ENCODE data around the gene TMEM86A. TPM values are rescaled to one million over a fixed set of nuclear protein-coding genes. Genes with fewer than 3 reads are reported as not detected.

TMEM86A gene
- total RNA-seq, 2 donors from 2014 or later, result 2.2 to 4.0 TPM

- intact Hi-C loops (cut with DNase I), result loop anchor here in 1 of 2 donors (5.0 kb wide), 1 partner anchor 65 kb away; the partner anchor contains the start of gene SPTY2D1
- DNase-seq (ENCODE audit: low spot score), result no peak
Measured at GRCh38 chr11:18697576-18697975, 1.0 kb upstream of the TMEM86A start.

- intact Hi-C loops (cut with DNase I), result loop anchor here in 1 of 2 donors (5.0 kb wide), 1 partner anchor 67 kb away; the partner anchor contains the start of gene SPTY2D1
Measured at GRCh38 chr11:18699269-18699596, 654 bp downstream of the TMEM86A start.

DNA sequence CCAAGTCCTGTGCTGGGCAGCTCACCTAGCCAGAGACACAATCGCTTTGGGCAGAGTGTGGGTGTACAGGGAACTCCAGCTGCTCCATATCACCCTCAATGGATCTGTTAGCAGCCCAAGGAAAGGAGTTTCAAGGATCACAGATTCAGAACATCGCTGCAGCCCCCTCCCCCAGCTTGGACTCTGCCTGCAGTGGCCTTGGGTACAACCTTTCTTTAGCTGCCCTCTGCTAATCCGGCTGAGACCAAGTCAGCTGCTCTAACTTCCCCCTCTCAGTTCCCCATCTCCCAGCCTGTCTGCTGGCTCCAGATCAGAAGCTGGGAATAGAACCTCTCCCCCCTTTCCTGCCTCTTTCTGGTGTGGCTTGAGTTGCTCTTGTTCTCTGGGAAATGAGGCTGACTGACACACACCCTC is 1.3 kb downstream of the TMEM86A start:
- DNase-seq (ENCODE audit: low spot score), result no peak
- intact Hi-C loops (cut with DNase I), result loop anchor here in 1 of 2 donors (5.0 kb wide), 1 partner anchor 68 kb away; the partner anchor contains the start of gene SPTY2D1

More at GRCh38 chr11:18699269-18699596, 654 bp downstream of the TMEM86A start:
- DNase-seq (ENCODE audit: low spot score), result no peak

DNA sequence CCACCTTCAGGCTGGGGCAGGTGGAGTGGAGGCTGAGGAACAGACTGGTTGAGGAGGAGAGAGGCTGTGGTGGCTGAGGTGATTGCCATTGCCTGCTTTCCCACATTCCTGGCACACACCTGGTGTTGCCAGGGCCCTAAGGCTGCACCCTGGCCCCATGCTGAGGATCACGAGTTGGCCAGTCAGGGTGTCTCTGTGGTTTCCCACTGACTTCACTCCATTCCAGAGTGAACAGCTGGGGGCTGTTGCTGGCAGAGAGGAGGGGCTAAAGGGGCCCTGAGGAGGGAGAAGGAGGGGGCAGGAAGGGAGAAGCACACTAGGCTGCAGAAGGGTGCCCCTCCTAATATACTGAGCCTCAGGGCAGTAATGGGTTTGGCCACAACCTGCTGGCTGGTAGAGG is 1.8 kb downstream of the TMEM86A start:
- intact Hi-C loops (cut with DNase I), result no loop called here
- DNase-seq (ENCODE audit: low spot score), result no peak

DNA sequence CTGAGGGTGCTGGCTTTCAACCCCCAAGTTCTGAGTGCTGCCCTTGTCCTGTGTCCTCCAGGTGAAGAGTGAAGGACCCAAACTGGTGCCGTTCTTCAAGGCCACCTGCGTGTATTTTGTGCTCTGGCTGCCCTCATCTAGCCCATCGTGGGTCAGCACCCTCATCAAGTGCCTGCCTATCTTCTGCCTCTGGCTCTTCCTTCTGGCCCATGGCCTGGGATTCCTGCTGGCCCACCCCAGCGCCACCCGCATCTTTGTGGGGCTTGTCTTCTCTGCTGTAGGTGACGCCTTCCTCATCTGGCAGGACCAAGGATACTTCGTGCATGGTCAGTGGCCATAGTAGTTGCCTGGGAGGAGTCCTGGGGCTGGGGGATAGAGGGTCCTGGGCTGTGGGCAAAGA is 2.3 kb downstream of the TMEM86A start:
- intact Hi-C loops (cut with DNase I), result no loop called here
- DNase-seq (ENCODE audit: low spot score), result no peak

DNA sequence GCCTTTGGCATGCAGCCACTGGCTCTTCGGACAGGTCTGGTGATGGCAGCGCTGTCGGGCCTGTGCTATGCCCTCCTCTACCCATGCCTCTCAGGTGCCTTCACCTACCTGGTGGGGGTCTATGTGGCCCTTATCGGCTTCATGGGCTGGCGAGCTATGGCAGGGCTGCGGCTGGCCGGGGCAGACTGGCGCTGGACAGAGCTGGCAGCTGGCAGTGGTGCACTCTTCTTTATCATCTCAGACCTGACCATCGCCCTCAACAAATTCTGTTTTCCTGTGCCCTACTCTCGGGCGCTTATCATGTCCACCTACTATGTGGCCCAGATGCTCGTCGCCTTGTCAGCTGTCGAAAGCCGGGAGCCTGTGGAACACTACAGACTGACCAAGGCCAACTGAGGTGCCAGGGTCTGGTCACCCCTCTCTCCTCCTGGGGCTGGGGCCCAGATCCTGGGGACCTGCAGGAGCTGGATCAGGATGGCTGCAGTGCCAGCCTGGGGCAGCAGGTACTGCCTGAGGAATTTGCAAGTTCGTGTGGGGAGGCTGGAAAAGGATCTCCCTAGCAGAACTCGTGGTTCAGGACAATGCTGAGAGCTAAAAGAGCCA is 3.1 kb downstream of the TMEM86A start:
- intact Hi-C loops (cut with DNase I), result no loop called here

DNA sequence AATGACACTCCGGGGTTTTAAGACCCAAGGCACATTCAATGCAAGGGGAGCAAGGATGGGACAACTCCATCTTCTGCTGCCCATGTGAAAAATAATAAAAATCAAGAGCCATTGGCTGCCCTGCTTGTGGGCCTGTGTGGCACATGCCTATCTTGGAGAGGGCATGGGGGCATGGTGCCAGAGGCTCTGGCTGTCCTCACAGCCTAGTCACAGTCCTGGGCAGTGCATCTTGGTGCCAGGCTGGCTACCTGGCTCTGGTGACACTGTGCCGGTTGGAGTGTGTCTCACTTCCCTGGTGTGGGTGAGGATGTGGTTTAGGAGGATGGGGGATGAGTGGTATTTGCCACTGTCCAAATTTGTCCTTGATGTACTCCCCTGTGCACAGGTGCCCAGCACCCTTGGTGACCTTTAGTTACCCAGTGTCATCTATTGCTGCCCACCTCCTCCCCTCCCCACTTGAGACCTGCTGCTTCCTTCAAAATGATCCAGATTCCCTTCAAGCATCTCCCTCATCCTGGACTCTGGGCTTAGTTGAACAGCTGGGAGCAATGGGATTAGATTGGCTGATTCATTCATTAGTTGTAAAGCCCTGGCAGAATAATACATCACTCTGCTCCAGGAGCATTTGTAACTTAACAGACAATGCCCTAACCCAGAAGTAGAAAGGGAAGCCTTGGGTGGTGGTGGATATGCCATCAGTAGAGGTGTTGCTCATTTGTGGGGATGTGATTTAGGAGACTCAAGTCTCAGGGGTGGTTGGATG is 4.6 kb downstream of the TMEM86A start:
- no peak for DNase-seq (ENCODE audit: low spot score)
- intact Hi-C loops (cut with DNase I), result no loop called here

More for the DNA sequence above, 3.1 kb downstream of the TMEM86A start:
- no peak for DNase-seq (ENCODE audit: low spot score)

DNA sequence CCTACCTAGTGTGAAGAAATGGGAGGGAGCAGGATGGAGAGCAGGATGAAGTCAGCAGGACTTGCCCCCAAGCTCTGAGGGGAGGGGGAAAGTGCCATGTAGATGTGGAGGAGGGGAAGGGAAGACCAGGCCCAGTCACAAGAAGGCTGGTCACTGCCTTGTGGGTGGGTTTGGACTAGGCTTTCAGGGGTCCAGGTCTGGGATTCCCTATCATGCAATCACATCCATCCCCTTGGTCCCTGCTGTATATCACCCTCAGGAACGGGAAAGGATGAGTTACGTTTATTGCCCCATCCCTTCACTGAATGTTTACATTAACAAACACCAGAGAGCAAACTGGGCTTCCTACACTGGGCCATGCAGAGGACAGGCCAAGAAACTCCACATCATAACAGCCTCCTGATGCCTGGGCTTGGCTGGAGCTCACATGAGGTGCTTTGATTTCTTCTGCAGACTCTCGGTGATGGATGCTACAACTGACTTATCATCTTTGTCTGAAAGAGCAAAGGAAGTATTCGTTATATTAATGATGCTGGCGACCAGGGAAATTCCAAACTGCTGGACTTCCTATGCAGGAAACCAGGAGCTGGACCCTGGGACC is 5.6 kb downstream of the TMEM86A start:
- DNase-seq (ENCODE audit: low spot score), result no peak
- intact Hi-C loops (cut with DNase I), result no loop called here

- intact Hi-C loops (cut with DNase I), result no loop called here
Measured at GRCh38 chr11:18704698-18705097, 6.1 kb downstream of the TMEM86A start.

GRCh38 chr11:18705651-18706281 is 7.2 kb downstream of the TMEM86A start:
- intact Hi-C loops (cut with DNase I), result no loop called here
- peak; percentile 83 for DNase-seq (ENCODE audit: low spot score)

More at GRCh38 chr11:18704698-18705097, 6.1 kb downstream of the TMEM86A start:
- no peak for DNase-seq (ENCODE audit: low spot score)

DNA sequence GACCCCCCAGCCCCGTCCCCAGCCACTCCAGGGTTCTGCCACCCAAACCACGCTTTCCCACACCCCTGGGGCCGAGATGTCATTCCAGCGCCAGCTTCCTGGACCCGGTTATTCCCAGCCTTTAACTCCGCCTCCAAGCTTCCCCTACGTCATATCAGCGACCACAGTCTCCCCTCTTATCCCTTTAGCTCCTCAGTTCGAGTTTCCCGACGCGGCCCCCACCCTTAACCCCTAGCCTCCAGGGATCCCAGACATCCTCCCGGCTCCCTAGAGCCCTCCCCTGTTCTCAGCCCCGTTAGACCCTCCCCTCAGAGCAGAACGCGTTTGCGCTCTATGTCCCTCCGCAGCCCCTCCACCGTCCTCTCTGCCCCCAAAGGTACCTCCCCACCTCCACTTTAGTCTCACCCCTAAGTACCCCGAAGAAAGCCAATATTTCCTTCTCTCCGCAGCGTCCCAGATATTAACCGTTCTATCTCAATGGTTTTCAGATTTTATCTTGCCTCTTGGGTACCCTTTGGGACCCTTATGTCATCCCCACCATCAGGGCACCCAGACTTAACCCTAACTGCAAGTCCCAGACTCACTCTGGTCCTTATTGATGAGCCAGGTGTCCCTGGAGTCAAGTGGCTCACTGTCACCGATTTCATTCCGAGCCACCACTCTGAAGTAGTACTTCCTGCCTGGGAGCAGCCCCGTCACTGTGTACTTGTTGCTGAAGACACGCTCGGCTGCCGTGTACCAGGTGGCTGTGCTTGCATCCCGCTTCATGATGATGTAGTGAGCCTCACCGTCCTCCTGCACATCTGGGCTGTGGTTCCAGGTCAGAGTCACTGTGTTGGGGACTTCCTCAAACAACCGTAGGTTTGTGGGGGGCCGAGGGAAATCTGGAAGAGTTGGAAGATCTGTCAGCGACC is 8.0 kb downstream of the TMEM86A start:
- peak; percentile 87 for DNase-seq (ENCODE audit: low spot score)
- intact Hi-C loops (cut with DNase I), result no loop called here

DNA sequence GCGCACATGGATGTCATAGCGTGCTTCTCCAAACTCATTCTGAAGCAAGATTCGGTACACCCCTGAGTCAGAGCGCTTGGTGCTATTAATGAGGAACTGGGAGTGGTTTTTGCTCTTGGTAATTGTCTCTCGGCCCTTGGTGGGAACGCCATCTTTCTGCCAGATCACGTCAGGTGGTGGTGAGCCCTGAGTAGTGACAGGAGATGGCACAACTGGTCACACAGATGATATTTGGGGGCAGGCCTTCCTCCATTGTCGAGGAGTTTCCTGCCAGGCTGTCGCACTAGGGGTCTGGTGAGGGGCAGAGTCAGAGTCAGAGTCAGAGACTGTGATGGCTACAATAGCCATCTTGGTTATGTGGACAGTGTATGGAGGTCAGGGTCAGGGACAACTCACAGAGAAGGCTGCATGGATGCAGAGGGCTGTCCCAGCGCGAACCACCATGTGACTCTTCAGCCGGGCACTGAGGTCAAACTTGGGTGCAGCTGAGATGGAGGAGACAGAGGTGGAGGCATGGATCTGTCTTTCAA is 9.3 kb downstream of the TMEM86A start:
- DNase-seq (ENCODE audit: low spot score), result no peak
- intact Hi-C loops (cut with DNase I), result no loop called here

- intact Hi-C loops (cut with DNase I), result no loop called here
- no peak for DNase-seq (ENCODE audit: low spot score)
Measured at GRCh38 chr11:18709414-18709813, 10.8 kb downstream of the TMEM86A start.

GRCh38 chr11:18710545-18710944 is 12.0 kb downstream of the TMEM86A start:
- DNase-seq (ENCODE audit: low spot score), result no peak
- intact Hi-C loops (cut with DNase I), result no loop called here

- no peak for DNase-seq (ENCODE audit: low spot score)
- intact Hi-C loops (cut with DNase I), result no loop called here
Measured at GRCh38 chr11:18713646-18714442, 15.3 kb downstream of the TMEM86A start.

DNA sequence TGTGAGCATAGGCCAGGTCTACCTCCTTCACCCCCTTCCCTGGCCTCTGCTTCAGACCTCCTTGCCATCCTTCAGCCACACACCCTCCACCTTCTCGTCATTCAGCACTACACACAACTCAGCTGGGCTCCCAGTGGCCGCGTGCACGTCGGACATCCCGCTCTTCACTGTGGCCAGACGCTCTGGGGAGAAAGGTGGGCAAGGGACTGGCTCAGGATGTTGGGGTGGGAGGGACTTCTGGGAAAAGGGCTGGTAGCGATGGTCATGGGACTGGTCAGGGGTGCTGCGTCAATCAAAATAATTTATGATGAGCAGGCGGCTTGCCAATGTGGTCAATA is 15.8 kb downstream of the TMEM86A start:
- intact Hi-C loops (cut with DNase I), result no loop called here
- no peak for DNase-seq (ENCODE audit: low spot score)

GRCh38 chr11:18715476-18715875 is 16.9 kb downstream of the TMEM86A start:
- DNase-seq (ENCODE audit: low spot score), result no peak

More at GRCh38 chr11:18715476-18715875, 16.9 kb downstream of the TMEM86A start:
- intact Hi-C loops (cut with DNase I), result no loop called here

Measured in posterior vena cava (tissue), 2 donors.